MCF 10A (cell line): ENCODE results near the gene HOXB3. TPM values are rescaled to one million over a fixed set of nuclear protein-coding genes. Genes with fewer than 3 reads are reported as not detected.

Source experiments
- BruUV-seq: library from RNA; stranded (reverse); fragments of 400-500 nt; replicated peaks from 2 replicates; lab custom pipeline; 2021; lab: Mats Ljungman, UMichigan
- CTCF ChIA-PET: fragments of 300-600 bp; sonication (Branson Sonifier 250); formaldehyde crosslinking; extraction: SDS; loops from one replicate; lab custom pipeline; 2021; ENCODE audit warnings: antibody characterized with exemption, inconsistent platforms; lab: Yijun Ruan, JAX
- POLR2A ChIA-PET: fragments of 300-600, 350-650 bp; sonication (Branson Sonifier 250); formaldehyde crosslinking; extraction: SDS; loops from one replicate; lab custom pipeline; 2020; ENCODE audit warnings: antibody characterized with exemption, inconsistent platforms; lab: Yijun Ruan, JAX
- DNase-seq: peaks from one replicate; pipeline ENCODE4 v3.0.0-alpha.2; 2018; ENCODE audit not compliant: unreplicated experiment
- H3K27ac Mint-ChIP-seq: one replicate; pipeline ENCODE4 v1.8.0; 2022; ENCODE audit warnings: mild to moderate bottlenecking, low read depth, mixed read lengths; ENCODE audit not compliant: unreplicated experiment
- H3K27me3 Mint-ChIP-seq: one replicate; pipeline ENCODE4 v1.8.0; 2022; ENCODE audit warnings: mixed read lengths; ENCODE audit not compliant: insufficient read depth, unreplicated experiment
- H3K36me3 Mint-ChIP-seq: one replicate; pipeline ENCODE4 v1.8.0; 2022; ENCODE audit warnings: mild to moderate bottlenecking, moderate library complexity, mixed read lengths; ENCODE audit not compliant: insufficient read depth, unreplicated experiment
- H3K4me1 Mint-ChIP-seq: one replicate; pipeline ENCODE4 v1.8.0; 2022; ENCODE audit warnings: mixed read lengths; ENCODE audit not compliant: insufficient read depth, unreplicated experiment
- H3K4me3 Mint-ChIP-seq: one replicate; pipeline ENCODE4 v1.8.0; 2022; ENCODE audit warnings: mild to moderate bottlenecking, moderate library complexity, mixed read lengths; ENCODE audit not compliant: unreplicated experiment
- H3K9me3 Mint-ChIP-seq: one replicate; pipeline ENCODE4 v1.8.0; 2022; ENCODE audit warnings: mixed read lengths; ENCODE audit not compliant: unreplicated experiment
- intact Hi-C: fragments of 100-400 bp; cut with micrococcal nuclease; formaldehyde crosslinking; loops from 2 replicates; pipeline ENCODE4 v1.14.1; 2022
- total RNA-seq: library from RNA; stranded (reverse); gene quantifications from 2 replicates; pipeline ENCODE4 v1.2.3, GENCODE V29; 2022
- TF ChIP-seq, protein P1 (sequence below): fragments of 200-600 bp; IDR thresholded peaks from one replicate; pipeline ENCODE4 v1.8.0; 2022; ENCODE audit warnings: antibody characterized with exemption, mild to moderate bottlenecking; ENCODE audit not compliant: unreplicated experiment

Gene HOXB3
- total RNA-seq, 1 experiment from 2014 or later: 0.79 TPM

DNA sequence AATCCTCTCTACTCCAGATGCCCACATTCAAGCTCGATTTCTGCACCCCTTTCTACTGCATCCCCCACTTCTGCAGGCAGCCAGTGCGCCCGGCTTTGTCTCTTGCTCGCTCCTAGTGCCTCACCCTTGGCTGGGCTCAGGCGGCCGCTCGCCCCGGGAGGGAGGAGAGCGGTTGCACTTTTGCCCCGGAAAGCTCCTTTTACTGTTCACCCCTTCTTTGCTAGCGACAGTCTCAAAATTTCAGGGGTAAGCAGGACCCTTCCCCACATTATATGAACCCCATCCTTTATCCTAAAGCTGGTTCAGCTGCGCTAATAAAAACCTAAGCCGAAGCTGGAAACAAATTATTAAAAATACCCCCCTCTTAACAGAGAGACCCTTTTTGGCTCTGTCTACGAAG is 2.5 kb upstream of the HOXB3 start:
- no TSS peak for BruUV-seq
- H3K9me3 Mint-ChIP-seq: no peaks in the 10 kb centered on the region
- no peak overlapping the region for H3K27ac Mint-ChIP-seq
- H3K4me1 Mint-ChIP-seq: no peaks in the 10 kb centered on the region
- TF ChIP-seq, protein P1, sequence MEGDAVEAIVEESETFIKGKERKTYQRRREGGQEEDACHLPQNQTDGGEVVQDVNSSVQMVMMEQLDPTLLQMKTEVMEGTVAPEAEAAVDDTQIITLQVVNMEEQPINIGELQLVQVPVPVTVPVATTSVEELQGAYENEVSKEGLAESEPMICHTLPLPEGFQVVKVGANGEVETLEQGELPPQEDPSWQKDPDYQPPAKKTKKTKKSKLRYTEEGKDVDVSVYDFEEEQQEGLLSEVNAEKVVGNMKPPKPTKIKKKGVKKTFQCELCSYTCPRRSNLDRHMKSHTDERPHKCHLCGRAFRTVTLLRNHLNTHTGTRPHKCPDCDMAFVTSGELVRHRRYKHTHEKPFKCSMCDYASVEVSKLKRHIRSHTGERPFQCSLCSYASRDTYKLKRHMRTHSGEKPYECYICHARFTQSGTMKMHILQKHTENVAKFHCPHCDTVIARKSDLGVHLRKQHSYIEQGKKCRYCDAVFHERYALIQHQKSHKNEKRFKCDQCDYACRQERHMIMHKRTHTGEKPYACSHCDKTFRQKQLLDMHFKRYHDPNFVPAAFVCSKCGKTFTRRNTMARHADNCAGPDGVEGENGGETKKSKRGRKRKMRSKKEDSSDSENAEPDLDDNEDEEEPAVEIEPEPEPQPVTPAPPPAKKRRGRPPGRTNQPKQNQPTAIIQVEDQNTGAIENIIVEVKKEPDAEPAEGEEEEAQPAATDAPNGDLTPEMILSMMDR: no peak
- POLR2A ChIA-PET: interaction anchor here (0.6 kb wide), 1 partner anchor 441 kb away, joined by 3 read pairs; no protein-coding TSS in a partner anchor
- peaks cover 25% of the 10 kb centered on the region for H3K27me3 Mint-ChIP-seq
- H3K4me3 Mint-ChIP-seq: no peak overlapping the region
- DNase-seq: no peak
- intact Hi-C loops: no loop called here
- CTCF ChIA-PET: interaction anchor here (0.8 to 2.1 kb wide), 12 partner anchors 15 to 438 kb away, joined by 3 to 23 read pairs (median 8); no protein-coding TSS in a partner anchor
- no peaks in the 10 kb centered on the region for H3K36me3 Mint-ChIP-seq

DNA sequence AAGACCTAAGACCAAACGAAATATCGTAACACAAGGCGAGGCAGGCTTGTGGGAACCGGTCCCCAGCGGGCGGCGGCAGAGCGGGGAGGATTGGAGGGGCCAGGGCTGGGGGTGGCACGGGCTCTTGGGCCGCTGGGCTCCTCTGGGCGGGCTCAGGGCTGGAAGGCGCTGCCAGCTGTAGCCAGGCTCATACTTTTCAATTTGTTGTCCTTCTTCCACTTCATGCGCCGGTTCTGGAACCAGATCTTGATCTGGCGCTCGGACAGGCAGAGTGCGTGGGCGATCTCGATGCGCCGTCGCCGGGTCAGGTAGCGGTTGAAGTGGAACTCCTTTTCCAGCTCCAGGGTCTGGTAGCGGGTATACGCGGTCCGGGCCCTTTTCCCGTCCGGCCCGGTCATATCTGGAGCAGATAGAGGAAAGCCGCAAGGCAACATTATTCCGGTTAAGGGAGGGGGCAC is 2.0 kb upstream of the HOXB3 start:
- H3K4me1 Mint-ChIP-seq: no peaks in the 10 kb centered on the region
- ChIA-PET POLR2A (interaction anchor here (0.7 kb wide), 1 partner anchor 406 kb away, joined by 3 read pairs; no protein-coding TSS in a partner anchor), CTCF (interaction anchor here (1.4 to 2.1 kb wide), 6 partner anchors 100 to 332 kb away, joined by 6 to 23 read pairs (median 16); no protein-coding TSS in a partner anchor)
- intact Hi-C loops: no loop called here
- H3K27ac Mint-ChIP-seq: no peak overlapping the region
- H3K27me3 Mint-ChIP-seq: peaks cover 20% of the 10 kb centered on the region
- TF ChIP-seq, protein P1: no peak
- H3K9me3 Mint-ChIP-seq: no peaks in the 10 kb centered on the region
- H3K36me3 Mint-ChIP-seq: no peaks in the 10 kb centered on the region
- H3K4me3 Mint-ChIP-seq: no peak overlapping the region
- BruUV-seq: no TSS peak
- DNase-seq: no peak

DNA sequence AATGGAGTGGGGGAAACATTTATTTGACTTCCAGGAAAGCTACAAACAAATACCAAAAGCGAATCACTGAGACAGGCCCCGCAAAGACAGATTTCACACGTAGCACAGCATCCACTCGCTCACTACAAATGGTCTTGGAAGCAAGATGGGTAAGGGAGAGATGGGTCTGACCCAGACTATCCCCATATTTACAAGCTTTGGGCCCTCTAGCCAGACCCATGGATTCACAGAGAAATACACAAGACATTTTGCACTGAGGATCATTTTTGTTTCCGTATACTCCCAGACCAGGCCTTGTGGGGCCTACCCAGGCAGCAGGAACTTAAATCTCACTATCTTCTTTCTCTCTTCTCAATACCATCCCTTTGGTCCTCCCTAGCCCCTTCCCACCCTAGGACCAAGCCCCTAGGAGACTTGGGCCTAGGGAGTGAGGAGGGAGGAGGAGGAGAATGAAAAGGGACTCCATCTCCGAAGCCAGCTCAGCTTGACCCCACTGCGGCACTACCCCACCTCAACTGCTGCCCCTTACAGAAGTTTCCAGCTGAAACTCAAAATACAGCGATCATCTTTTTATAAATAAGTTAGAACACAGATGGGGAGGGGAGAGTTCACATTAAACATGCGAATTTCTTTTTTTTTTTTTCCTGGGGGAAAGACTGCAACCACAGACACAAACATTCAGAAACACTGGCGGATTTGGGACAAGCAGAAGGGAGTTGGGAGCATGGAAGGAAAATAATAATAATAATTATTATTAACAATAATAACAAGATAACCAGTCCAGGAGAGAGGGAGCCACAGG is 1.4 kb upstream of the HOXB3 start:
- TF ChIP-seq, protein P1: no peak
- POLR2A ChIA-PET: interaction anchor here (0.7 kb wide), 1 partner anchor 405 kb away, joined by 3 read pairs; no protein-coding TSS in a partner anchor
- H3K27ac Mint-ChIP-seq: no peak overlapping the region
- H3K4me3 Mint-ChIP-seq: no peak overlapping the region
- intact Hi-C loops: no loop called here
- no peaks in the 10 kb centered on the region for H3K4me1 Mint-ChIP-seq
- no peaks in the 10 kb centered on the region for H3K9me3 Mint-ChIP-seq
- CTCF ChIA-PET: interaction anchor here (0.5 to 2.0 kb wide), 5 partner anchors 98 to 634 kb away, joined by 3 to 14 read pairs (median 3); no protein-coding TSS in a partner anchor
- no peak for DNase-seq
- BruUV-seq: no TSS peak
- H3K27me3 Mint-ChIP-seq: peaks cover 17% of the 10 kb centered on the region
- no peaks in the 10 kb centered on the region for H3K36me3 Mint-ChIP-seq

DNA sequence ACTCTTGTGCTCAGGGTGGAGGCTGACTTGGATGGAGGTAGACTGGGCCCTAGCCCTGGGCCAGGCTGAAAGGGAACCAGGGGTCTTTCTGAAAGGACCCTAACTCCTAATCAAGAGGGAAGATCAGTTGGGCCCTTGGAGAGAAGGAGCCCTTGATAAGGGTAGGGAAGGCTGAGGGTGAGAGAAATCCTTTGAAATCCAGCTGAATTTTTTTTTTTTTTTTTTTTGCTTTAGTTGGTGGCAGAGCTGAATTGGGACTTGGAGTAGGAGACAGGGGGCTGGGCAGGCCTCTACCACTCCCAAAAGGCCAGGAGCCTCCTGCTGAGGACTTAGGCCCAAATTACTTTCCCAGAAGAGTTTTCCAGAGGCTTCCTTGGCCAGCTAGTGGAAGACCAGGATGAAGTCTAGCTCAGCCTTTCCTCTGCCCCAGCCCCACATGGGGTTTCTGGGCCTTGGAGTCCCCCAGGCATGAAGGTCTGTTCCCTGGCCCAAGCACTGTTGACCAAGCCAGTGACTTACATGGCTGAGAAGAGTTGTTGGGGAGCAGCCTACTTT is 643 bp upstream of the HOXB3 start:
- Mint-ChIP-seq H3K9me3 (no peaks in the 10 kb centered on the region), H3K27ac (no peak overlapping the region), H3K36me3 (no peaks in the 10 kb centered on the region), H3K4me3 (no peak overlapping the region), H3K4me1 (peaks cover 4% of the 10 kb centered on the region), H3K27me3 (peaks cover 25% of the 10 kb centered on the region)
- no peak for DNase-seq
- TF ChIP-seq, protein P1: no peak
- no TSS peak for BruUV-seq
- POLR2A ChIA-PET: no interaction called here
- CTCF ChIA-PET: interaction anchor here (0.6 to 1.6 kb wide), 5 partner anchors 97 to 635 kb away, joined by 3 to 9 read pairs (median 3); no protein-coding TSS in a partner anchor
- intact Hi-C loops: no loop called here
